Karpas-422 (cell line): Measurements from ENCODE around the gene MYCN. TPM values are rescaled to one million over a fixed set of nuclear protein-coding genes. Genes with fewer than 3 reads are reported as not detected.
"Not testable (repeated sequence)": the region's sequence is repeated elsewhere in the genome, so short reads cannot be mapped to it uniquely, and the experiment has no call there.

Experiments used
- DNase-seq: peaks from one replicate; pipeline ENCODE4 v3.0.0-alpha.2; 2015
- H2AFZ ChIP-seq: fragments of 200-600 bp; sonication (generic); 2 replicates; pipeline ENCODE4 v1.6.1; 2014; ENCODE audit warnings: antibody characterized with exemption, low read length, mixed read lengths
- H3K27ac ChIP-seq: fragments of 200-600 bp; sonication (generic); 2 replicates; pipeline ENCODE4 v1.5.1; 2014; ENCODE audit warnings: mild to moderate bottlenecking, low read length, moderate library complexity
- H3K27me3 ChIP-seq: fragments of 200-600 bp; sonication (generic); 2 replicates; pipeline ENCODE4 v1.6.1; 2014; ENCODE audit warnings: low read length, mixed read lengths
- H3K36me3 ChIP-seq: fragments of 200-600 bp; sonication (generic); 2 replicates; pipeline ENCODE4 v1.6.1; 2014; ENCODE audit warnings: low read length, mixed read lengths; ENCODE audit not compliant: insufficient read depth
- H3K4me1 ChIP-seq: fragments of 200-600 bp; sonication (generic); 2 replicates; pipeline ENCODE4 v1.6.1; 2014; ENCODE audit warnings: mild to moderate bottlenecking, low read length, mixed read lengths
- H3K4me2 ChIP-seq: fragments of 200-600 bp; sonication (generic); 2 replicates; pipeline ENCODE4 v1.6.1; 2014; ENCODE audit warnings: low read length, low read depth, mild to moderate bottlenecking; ENCODE audit not compliant: poor library complexity, severe bottlenecking
- H3K4me3 ChIP-seq: fragments of 200-600 bp; sonication (generic); 2 replicates; pipeline ENCODE4 v1.5.1; 2014; ENCODE audit warnings: mild to moderate bottlenecking, antibody characterized with exemption, low read length, mixed read lengths
- H3K79me2 ChIP-seq: fragments of 200-600 bp; sonication (generic); 2 replicates; pipeline ENCODE4 v1.6.1; 2014; ENCODE audit warnings: mild to moderate bottlenecking, low read length, mixed read lengths
- H3K9ac ChIP-seq: fragments of 200-600 bp; sonication (generic); 2 replicates; pipeline ENCODE4 v1.6.0; 2014; ENCODE audit warnings: low read length
- H3K9me2 ChIP-seq: fragments of 200-600 bp; sonication (generic), shearing (Covaris generic); replicated peaks from 2 replicates; pipeline ENCODE4 v1.6.0; 2014; ENCODE audit warnings: mild to moderate bottlenecking, low read length, moderate library complexity; ENCODE audit not compliant: insufficient read depth
- H3K9me3 ChIP-seq: fragments of 300-700, 200-600 bp; sonication (generic); 2 replicates; pipeline ENCODE4 v1.6.1; 2014; ENCODE audit warnings: low read length, mixed read lengths
- H4K20me1 ChIP-seq: fragments of 200-600 bp; sonication (generic); 2 replicates; pipeline ENCODE4 v1.6.1; 2014; ENCODE audit warnings: mild to moderate bottlenecking, antibody characterized with exemption, low read length, low read depth; ENCODE audit not compliant: insufficient read depth
- total RNA-seq: library from RNA; depleted of rRNA; stranded (reverse); fragments of >200 nt; shearing (Covaris generic); gene quantifications from 2 replicates; pipeline ENCODE4 v1.2.3, GENCODE V29; 2014; ENCODE audit warnings: low replicate concordance

MYCN gene
- total RNA-seq, 1 experiment from 2014 or later: not detected

DNA sequence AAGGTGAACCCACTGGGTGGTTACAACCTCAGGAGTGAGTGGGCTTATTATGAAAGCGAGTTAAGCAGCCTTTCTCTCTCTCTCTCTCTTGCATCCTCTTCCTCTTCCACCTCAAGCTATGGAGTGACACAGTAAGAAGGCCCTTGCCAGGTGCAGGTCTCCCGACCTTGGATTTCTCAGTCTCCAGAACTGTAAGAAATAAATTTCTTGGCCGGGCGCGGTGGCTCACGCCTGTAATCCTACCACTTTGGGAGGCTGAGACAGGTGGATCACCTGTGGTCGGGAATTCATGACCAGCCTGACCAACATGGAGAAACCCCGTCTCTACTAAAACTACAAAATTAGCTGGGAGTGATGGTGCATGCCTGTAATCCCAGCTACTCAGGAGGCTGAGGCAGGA, 14.4 kb downstream of the MYCN start:
- H3K4me3 ChIP-seq: no peak overlapping the region
- H3K36me3 ChIP-seq: no peaks in the 10 kb centered on the region
- no peaks in the 10 kb centered on the region for H3K9me3 ChIP-seq
- no peak for DNase-seq
- H3K9ac ChIP-seq: no peak overlapping the region
- H3K9me2 ChIP-seq: no peaks in the 10 kb centered on the region
- no peak overlapping the region for H3K4me2 ChIP-seq
- H3K27me3 ChIP-seq: no peaks in the 10 kb centered on the region
- H3K79me2 ChIP-seq: no peaks in the 10 kb centered on the region
- H3K27ac ChIP-seq: no peak overlapping the region
- no peaks in the 10 kb centered on the region for H4K20me1 ChIP-seq
- H3K4me1 ChIP-seq: no peaks in the 10 kb centered on the region
- H2AFZ ChIP-seq: no peak overlapping the region

DNA sequence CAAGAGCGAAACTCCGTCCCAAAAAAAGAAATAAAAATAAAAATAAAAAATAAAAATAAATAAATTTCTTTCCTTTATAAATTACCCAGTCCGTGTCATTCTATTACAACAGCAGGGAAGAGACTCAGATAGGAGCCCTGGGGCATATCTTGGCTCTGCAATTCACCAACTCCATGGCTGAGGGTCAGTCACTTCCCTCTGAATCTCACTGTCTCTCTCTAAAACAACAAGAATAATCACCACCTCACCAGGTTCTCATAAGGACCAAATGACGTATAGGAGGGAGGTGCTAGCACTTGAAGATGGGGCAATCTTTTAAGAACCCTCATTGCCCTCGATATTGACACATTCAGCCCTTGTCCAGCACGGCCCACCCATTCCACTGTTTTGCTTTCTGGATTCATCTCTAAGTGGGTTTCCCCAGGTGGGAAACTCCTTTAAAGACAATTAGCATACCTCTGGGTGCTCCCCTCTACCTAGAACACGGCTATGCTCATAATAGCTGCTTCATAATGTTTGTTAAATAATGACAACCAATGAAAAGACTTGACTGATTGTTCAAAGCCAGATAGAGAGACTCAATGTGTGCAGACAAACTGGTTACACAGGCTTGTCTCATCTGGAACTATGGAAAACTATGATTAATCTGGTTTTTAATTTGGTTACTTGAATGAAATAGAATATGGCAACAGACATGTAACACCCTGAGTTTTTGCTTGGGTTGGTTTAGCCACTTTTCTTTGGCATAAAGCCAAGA, 15.1 kb downstream of the MYCN start:
- Histone ChIP-seq H3K27me3 (no peaks in the 10 kb centered on the region), H4K20me1 (no peaks in the 10 kb centered on the region), H2AFZ (no peak overlapping the region), H3K9ac (no peak overlapping the region), H3K36me3 (no peaks in the 10 kb centered on the region), H3K4me1 (no peaks in the 10 kb centered on the region), H3K79me2 (no peaks in the 10 kb centered on the region), H3K4me2 (no peak overlapping the region), H3K9me2 (no peaks in the 10 kb centered on the region), H3K9me3 (no peaks in the 10 kb centered on the region), H3K4me3 (no peak overlapping the region), H3K27ac (no peak overlapping the region)
- no peak for DNase-seq

GRCh38 chr2:15956230-15956629, 15.9 kb downstream of the MYCN start:
- no peaks in the 10 kb centered on the region for H4K20me1 ChIP-seq
- no peaks in the 10 kb centered on the region for H3K27me3 ChIP-seq
- H3K4me1 ChIP-seq: no peaks in the 10 kb centered on the region
- no peak overlapping the region for H2AFZ ChIP-seq
- H3K79me2 ChIP-seq: no peaks in the 10 kb centered on the region
- no peak for DNase-seq
- H3K36me3 ChIP-seq: no peaks in the 10 kb centered on the region
- H3K9me3 ChIP-seq: no peaks in the 10 kb centered on the region
- H3K9me2 ChIP-seq: no peaks in the 10 kb centered on the region
- no peak overlapping the region for H3K27ac ChIP-seq
- no peak overlapping the region for H3K4me2 ChIP-seq
- no peak overlapping the region for H3K4me3 ChIP-seq
- no peak overlapping the region for H3K9ac ChIP-seq

DNA sequence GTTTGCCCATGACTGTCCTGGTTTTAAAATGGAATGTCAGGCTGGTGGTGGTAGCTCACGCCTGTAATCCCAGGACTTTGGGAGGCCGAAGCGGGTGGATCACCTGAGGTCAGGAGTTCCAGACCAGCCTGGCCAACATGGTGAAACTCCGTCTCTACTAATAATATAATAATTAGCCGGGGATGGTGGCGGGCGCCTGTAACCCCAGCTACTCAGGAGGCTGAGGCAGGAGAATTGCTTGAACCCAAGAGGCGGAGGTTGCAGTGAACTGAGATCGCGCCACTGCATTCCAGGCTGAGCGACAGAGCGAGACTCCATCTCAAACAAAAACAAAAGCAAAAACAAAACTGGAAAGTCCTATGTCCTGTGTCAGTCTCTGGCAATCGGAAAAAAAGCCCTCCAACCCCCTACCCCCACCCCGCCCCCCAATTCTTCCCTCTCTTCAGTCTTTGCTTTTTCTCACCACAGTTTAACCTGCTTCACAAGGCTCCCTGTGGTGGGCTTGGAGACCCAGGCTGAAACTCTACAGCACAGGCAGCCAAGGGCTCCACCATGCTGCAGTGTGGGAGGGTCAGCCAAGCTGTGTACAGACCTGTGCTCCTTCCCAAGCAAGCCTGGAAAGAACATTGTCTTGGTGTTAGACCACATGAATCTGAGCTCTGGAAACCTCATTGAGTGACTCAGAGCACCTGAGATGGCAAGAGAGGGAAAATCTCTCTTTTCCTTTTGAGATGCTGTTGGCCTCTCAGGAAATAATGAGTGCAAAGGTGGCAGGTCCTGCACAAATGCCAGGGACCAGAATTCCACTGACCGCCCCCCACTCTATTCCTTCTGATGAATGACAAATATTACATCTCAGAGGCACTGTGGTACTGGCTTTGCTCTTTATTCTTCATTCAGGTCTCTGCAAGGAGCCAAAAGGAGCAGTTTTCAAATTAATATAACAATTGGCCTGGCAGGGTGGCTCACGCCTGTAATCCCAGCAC, 16.7 kb downstream of the MYCN start:
- no peaks in the 10 kb centered on the region for H3K4me1 ChIP-seq
- no peaks in the 10 kb centered on the region for H3K9me3 ChIP-seq
- H3K79me2 ChIP-seq: no peaks in the 10 kb centered on the region
- H3K4me2 ChIP-seq: no peak overlapping the region
- no peak overlapping the region for H2AFZ ChIP-seq
- H3K36me3 ChIP-seq: no peaks in the 10 kb centered on the region
- H3K27me3 ChIP-seq: no peaks in the 10 kb centered on the region
- H4K20me1 ChIP-seq: no peaks in the 10 kb centered on the region
- no peak overlapping the region for H3K27ac ChIP-seq
- H3K9ac ChIP-seq: no peak overlapping the region
- DNase-seq: no peak
- H3K9me2 ChIP-seq: no peaks in the 10 kb centered on the region
- no peak overlapping the region for H3K4me3 ChIP-seq

GRCh38 chr2:15957881-15958713, 17.7 kb downstream of the MYCN start:
- H3K4me2 ChIP-seq: no peak overlapping the region
- H3K27ac ChIP-seq: no peak overlapping the region
- no peaks in the 10 kb centered on the region for H3K36me3 ChIP-seq
- no peaks in the 10 kb centered on the region for H3K4me1 ChIP-seq
- no peaks in the 10 kb centered on the region for H3K27me3 ChIP-seq
- no peaks in the 10 kb centered on the region for H4K20me1 ChIP-seq
- no peak overlapping the region for H3K4me3 ChIP-seq
- H3K9me3 ChIP-seq: no peaks in the 10 kb centered on the region
- no peaks in the 10 kb centered on the region for H3K9me2 ChIP-seq
- no peak overlapping the region for H3K9ac ChIP-seq
- DNase-seq: no peak
- H2AFZ ChIP-seq: no peak overlapping the region
- H3K79me2 ChIP-seq: no peaks in the 10 kb centered on the region

DNA sequence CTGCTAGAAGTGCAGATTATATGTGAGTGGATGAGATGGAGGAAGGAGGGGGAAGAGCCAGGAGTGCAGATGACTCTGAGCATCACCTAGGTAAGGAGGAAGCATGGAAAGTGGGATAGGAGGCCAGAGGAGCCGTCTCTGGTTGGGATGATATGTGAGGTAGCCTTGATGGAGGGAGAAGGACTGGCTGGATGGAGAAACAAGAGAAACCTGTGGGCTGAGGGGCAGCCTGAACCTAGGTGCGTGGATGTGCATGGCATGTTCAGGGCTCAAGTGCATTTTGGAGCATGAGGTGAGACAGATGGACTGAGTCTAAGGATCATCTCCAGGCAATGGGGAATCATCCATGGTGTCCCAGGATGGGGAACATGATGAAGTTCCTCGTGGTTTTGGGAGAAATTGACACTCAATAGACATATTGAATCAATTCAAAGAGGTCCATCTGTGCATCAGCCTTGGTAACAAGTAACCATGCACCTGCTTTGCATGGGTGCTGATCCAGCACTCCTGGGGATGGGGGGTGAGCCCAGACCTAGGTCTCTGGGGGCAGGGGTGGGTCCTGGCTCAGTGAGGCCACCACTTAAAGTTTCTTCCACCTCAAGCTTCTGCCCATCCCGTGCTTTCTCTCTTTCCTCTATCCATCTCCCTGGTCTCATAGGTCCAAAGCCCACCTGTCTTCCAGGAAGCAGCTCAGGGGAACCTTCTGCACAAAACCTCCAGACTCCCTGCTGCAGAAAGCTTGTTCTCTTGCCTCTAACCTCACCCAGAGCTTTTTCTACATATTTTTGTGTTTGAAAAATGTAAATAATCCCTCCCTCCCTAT, 19.2 kb downstream of the MYCN start:
- no peak for DNase-seq
- Histone ChIP-seq H4K20me1 (no peaks in the 10 kb centered on the region), H3K9ac (no peak overlapping the region), H3K9me3 (no peaks in the 10 kb centered on the region), H3K36me3 (no peaks in the 10 kb centered on the region), H3K27ac (no peak overlapping the region), H3K4me2 (no peak overlapping the region), H2AFZ (no peak overlapping the region), H3K9me2 (no peaks in the 10 kb centered on the region), H3K4me1 (no peaks in the 10 kb centered on the region), H3K4me3 (no peak overlapping the region), H3K27me3 (no peaks in the 10 kb centered on the region), H3K79me2 (no peaks in the 10 kb centered on the region)

DNA sequence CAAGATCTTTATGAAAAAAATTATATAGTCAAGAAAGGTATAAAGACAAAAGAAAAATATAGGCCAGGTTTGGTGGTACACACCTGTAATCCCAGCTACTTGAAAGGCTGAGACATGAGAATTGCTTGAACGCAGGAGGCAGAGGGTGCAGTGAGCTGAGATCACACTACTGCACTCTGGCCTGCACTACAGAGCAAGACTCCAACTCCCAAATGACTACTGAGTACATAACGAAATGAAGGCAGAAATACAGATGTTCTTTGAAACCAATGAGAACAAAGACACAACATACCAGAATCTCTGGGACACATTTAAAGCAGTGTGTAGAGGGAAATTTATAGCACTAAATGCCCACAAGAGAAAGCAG, 19.8 kb downstream of the MYCN start:
- H2AFZ ChIP-seq, H3K27me3 ChIP-seq, H3K4me3 ChIP-seq, H3K4me1 ChIP-seq, H3K4me2 ChIP-seq, H3K27ac ChIP-seq, H3K36me3 ChIP-seq, H4K20me1 ChIP-seq, H3K9me2 ChIP-seq, DNase-seq, H3K79me2 ChIP-seq, H3K9ac ChIP-seq, H3K9me3 ChIP-seq: not testable (repeated sequence)
